ENCODE data around the gene CORO1C. TPM values are rescaled to one million over a fixed set of nuclear protein-coding genes. Genes with fewer than 3 reads are reported as not detected.
A peak's percentile ranks its signal among the peaks of the same experiment; 100 is the strongest.

Gene CORO1C
- total RNA-seq, 4 donors from 2014 or later = 221 to 441 (median 315) TPM

- no peak overlapping the region for H3K4me3 ChIP-seq
- no peaks in the 10 kb centered on the region for H3K36me3 ChIP-seq
- H3K9me3 ChIP-seq = no peaks in the 10 kb centered on the region
- WGBS = 86% methylated on average over 1 of the region's 1 CpG
- intact Hi-C loops (cut with DNase I) = no loop called here
- H3K4me1 ChIP-seq = peaks cover 54 to 75% (median 65%) of the 10 kb centered on the region in 4 donors
- H3K27ac ChIP-seq (replicated peaks in 1 of 4) = peak overlapping the region; percentile 81 to 87 (median 84)
- TF ChIP-seq EP300 (IDR thresholded peaks at IDR 0.05) = no peak
- TF ChIP-seq POLR2AphosphoS5 (IDR thresholded peaks at IDR 0.05) = no peak
- TF ChIP-seq POLR2A (IDR thresholded peaks at IDR 0.05; ENCODE audit: low read depth) = no peak
- no peak for TF ChIP-seq CTCF (IDR thresholded peaks at IDR 0.05)
- no peak for DNase-seq (ENCODE audit: extremely low spot score)
- H3K27me3 ChIP-seq = peaks cover 0 to 5% (median 0%) of the 10 kb centered on the region in 4 donors
Observed at GRCh38 chr12:108770963-108771362, 39.6 kb upstream of the CORO1C start.

GRCh38 chr12:108770269-108770829, 39.0 kb upstream of the CORO1C start:
- peaks cover 54 to 72% (median 65%) of the 10 kb centered on the region in 4 donors for H3K4me1 ChIP-seq
- 64% methylated on average over 8 of the region's 11 CpGs for WGBS
- intact Hi-C loops (cut with DNase I) = no loop called here
- no peak overlapping the region for H3K4me3 ChIP-seq
- DNase-seq (ENCODE audit: extremely low spot score) = no peak
- H3K9me3 ChIP-seq = no peaks in the 10 kb centered on the region
- peaks cover 0 to 5% (median 0%) of the 10 kb centered on the region in 4 donors for H3K27me3 ChIP-seq
- no peaks in the 10 kb centered on the region for H3K36me3 ChIP-seq
- peak overlapping the region; percentile 81 to 87 (median 84) for H3K27ac ChIP-seq (replicated peaks in 1 of 4)
- TF ChIP-seq POLR2A (IDR thresholded peaks at IDR 0.05; ENCODE audit: low read depth) = no peak
- TF ChIP-seq POLR2AphosphoS5 (IDR thresholded peaks at IDR 0.05) = no peak
- TF ChIP-seq CTCF (IDR thresholded peaks at IDR 0.05) = no peak
- no peak for TF ChIP-seq EP300 (IDR thresholded peaks at IDR 0.05)

- DNase-seq (ENCODE audit: extremely low spot score) = no peak
- H3K27ac ChIP-seq (replicated peaks in 1 of 4) = peak overlapping the region; percentile 40 to 82 (median 63)
- H3K9me3 ChIP-seq = no peaks in the 10 kb centered on the region
- TF ChIP-seq POLR2AphosphoS5 (IDR thresholded peaks at IDR 0.05) = peak in 1 of 2 donors; percentile 37
- TF ChIP-seq CTCF (IDR thresholded peaks at IDR 0.05) = peak in 1 of 3 experiments; percentile 28
- TF ChIP-seq EP300 (IDR thresholded peaks at IDR 0.05) = no peak
- no peak for TF ChIP-seq POLR2A (IDR thresholded peaks at IDR 0.05; ENCODE audit: low read depth)
- H3K4me3 ChIP-seq = peak overlapping the region; percentile 34 to 52 (median 50)
- H3K27me3 ChIP-seq = peaks cover 0 to 5% (median 0%) of the 10 kb centered on the region in 4 donors
- no peaks in the 10 kb centered on the region for H3K36me3 ChIP-seq
- H3K4me1 ChIP-seq = peaks cover 41 to 58% (median 52%) of the 10 kb centered on the region in 4 donors
- 28% methylated on average over 9 of the region's 40 CpGs for WGBS
- intact Hi-C loops (cut with DNase I) = no loop called here
Observed at GRCh38 chr12:108768591-108769500, 37.5 kb upstream of the CORO1C start.

- no peak overlapping the region for H3K27ac ChIP-seq (replicated peaks in 1 of 4)
- H3K4me1 ChIP-seq = peaks cover 20 to 33% (median 29%) of the 10 kb centered on the region in 4 donors
- no peak for TF ChIP-seq CTCF (IDR thresholded peaks at IDR 0.05)
- WGBS = 94% methylated on average over 6 of the region's 6 CpGs
- peaks cover 0 to 5% (median 0%) of the 10 kb centered on the region in 4 donors for H3K27me3 ChIP-seq
- H3K4me3 ChIP-seq = no peak overlapping the region
- intact Hi-C loops (cut with DNase I) = no loop called here
- H3K36me3 ChIP-seq = no peaks in the 10 kb centered on the region
- no peaks in the 10 kb centered on the region for H3K9me3 ChIP-seq
- no peak for DNase-seq (ENCODE audit: extremely low spot score)
Observed at GRCh38 chr12:108766294-108766693, 35.0 kb upstream of the CORO1C start.
